T-helper 2 cell treated with Interferon-gamma antibody and Interleukin-4, amounts not matched to agents 100 ng/mL and 5 ng/mL, for 36 hours (primary cell): ENCODE data around the gene GUCY1B1. TPM values are rescaled to one million over a fixed set of nuclear protein-coding genes. Genes with fewer than 3 reads are reported as not detected.
"Not testable (repeated sequence)": the region's sequence is repeated elsewhere in the genome, so short reads cannot be mapped to it uniquely, and the experiment has no call there.

Experiments
- intact Hi-C: fragments of 100-400 bp; cut with micrococcal nuclease; formaldehyde crosslinking; loops from one replicate; pipeline ENCODE4 v1.15.1; 2023
- total RNA-seq: library from RNA; stranded (reverse); gene quantifications from 2 replicates; pipeline ENCODE4 v1.2.3, GENCODE V29; 2022

GUCY1B1 gene
- total RNA-seq, 1 donor from 2014 or later = 0.23 TPM

DNA sequence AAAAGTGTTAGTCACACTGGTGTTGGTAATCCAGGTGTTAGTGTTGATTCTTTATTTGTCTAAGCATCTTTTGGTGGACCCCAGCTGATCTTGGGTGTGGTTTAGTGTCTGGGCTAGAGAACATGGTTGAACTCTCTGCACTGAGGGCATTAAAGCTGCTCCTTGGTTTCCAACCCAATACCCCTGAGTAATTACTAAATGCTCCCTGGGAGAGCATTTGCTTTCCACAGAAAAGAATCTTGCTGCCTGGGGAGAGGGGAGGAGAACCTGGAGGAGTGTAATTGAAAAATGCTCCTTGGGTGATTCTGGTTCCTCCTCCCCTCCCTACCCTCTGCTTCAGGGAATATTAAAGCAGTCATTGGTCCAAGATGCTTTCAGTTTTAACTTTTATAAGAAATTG is 3.1 kb downstream of the GUCY1B1 start:
- intact Hi-C loops = no loop called here

DNA sequence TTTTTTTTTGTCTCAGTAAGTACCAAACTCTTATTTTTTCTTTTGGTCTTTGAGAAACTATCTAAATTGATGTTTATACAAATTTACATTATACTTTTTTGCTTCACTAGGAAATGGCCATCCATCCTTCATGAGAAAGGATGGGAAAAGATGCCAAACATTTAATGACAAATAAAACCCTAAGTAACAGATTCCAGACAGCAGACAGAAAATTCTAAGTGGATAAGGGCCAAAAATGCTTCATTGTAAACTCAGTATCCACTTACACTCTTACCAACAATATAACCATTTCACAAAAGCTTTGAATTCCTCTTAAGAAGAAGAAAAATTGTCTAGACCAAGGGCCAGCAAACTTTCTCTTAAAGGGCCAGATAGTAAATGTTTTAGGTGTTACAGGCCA is 3.5 kb downstream of the GUCY1B1 start:
- intact Hi-C loops = no loop called here

DNA sequence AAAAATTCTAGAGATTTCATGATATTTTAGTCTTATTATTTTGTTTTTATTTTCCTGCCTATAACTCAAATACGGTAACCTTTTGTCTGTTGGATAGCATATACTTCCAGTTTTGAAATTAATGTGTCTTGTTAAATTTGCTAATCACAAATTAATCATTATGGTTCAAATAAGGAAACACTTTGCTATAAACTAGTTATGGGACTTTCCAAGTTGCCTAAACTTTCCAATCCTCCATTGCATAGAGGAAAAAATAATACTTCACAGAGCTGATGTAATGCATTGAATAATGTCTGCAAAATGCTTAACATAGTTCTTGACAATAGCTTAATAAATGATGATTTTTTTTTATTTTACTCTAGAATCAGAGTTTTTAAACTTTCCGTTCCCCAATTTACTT is 4.7 kb downstream of the GUCY1B1 start:
- intact Hi-C loops = no loop called here

DNA sequence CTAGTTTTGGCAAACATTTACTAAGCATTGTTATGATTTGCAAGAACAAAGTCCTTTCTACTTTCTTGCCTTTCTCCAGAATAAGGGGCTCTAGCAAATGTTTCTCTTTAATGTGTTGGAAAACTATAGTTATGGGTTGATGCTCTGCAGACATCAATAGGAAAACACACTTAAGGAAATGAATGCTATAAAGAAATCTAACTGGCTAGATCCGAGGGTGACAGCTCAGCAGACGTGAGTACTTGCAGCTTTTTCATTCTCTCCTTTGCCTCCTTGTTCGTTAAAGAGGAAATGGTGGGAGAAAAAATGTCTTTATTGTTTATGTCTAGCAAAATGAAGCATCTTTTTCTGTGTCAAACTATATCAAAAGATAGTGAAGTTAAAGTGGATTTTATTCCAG is 6.3 kb downstream of the GUCY1B1 start:
- intact Hi-C loops = no loop called here

DNA sequence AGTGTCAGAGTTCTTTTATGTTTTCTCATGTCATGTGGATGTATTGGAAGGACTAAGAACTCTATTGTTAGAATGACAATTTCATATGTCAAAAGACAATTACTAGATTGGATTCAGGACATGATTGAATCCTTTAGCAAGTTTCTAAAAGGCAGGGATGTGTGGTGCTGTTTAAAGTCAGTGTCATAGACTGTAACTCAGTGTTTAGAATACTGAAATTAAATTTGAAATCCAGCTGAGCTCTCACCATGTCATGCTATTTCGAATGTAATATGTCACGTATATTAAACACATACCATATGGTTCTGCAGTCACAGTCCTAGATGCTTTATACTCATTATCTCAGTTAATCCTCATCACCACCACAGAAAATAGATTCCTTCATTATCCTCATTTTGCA is 7.8 kb downstream of the GUCY1B1 start:
- intact Hi-C loops = no loop called here

DNA sequence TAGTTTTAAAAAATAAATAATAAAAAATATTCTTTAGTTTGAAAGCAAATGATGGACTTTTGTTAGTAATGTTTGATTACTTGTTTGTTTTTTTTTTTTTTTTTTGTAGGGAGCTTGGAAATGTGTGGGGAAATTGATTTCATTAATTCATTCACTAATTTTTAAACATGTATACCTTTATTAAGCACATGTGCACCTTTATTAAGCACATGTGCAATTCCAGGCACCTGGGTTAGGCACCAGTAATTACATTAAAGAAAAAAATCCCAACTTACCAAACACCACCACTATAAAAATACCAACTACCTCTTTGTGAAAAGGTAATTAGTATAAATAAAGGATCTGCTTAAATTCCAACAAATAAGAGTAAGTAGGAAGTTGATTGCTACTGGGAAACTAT is 9.5 kb downstream of the GUCY1B1 start:
- intact Hi-C loops = no loop called here

DNA sequence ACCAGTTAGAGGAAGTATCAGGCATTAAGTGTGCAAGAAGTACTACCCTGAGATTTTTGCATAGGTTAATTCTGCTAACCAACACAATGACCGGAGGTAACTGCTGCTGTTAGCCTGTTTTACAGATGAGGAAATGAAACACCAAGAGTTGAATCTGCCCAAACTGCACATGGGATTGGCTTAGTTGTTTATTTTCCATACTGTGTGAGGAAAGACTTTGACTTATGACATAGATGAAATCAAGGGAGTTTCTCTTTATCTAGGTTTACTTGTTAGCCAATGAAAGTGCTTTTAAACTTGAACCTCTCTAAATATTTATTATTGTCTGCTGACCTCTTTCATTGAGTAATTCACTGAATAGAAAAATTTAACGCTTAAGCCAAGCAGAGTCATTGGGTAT is 10.3 kb downstream of the GUCY1B1 start:
- intact Hi-C loops = no loop called here

DNA sequence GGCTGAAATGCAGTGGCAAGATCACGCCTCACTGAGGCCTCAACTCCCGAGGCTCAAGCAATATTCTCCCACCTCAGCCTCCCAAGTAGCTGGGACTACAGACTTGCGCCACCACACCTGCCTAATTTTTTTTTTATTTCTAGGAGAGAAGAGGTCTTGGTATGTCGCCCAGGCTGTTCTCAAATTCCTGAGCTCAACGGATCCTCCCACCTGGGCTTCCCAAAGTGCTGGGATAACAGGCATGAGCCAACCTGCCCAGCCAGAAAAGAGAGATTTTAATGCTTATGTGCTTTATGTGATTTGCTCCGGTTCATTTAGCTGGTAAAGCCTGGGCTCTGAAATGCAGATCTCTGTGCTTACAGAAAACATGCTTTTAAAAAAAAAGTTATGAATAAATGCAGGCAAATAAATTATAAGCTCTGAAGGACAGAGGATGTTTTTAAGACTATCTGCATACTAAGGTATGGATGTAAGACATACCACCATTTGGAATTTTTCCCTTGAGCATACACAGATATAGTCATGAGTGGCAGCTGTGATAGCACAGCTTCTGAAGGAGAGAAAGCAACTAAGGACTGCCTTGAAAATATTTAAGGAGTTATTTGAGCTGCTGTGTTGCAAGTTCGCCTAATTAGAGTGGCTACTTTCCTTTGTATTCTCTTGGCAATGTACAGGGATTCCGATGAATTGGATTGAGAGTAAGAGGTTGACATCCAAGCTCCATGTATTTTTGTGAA is 13.8 kb downstream of the GUCY1B1 start:
- intact Hi-C loops = no loop called here

DNA sequence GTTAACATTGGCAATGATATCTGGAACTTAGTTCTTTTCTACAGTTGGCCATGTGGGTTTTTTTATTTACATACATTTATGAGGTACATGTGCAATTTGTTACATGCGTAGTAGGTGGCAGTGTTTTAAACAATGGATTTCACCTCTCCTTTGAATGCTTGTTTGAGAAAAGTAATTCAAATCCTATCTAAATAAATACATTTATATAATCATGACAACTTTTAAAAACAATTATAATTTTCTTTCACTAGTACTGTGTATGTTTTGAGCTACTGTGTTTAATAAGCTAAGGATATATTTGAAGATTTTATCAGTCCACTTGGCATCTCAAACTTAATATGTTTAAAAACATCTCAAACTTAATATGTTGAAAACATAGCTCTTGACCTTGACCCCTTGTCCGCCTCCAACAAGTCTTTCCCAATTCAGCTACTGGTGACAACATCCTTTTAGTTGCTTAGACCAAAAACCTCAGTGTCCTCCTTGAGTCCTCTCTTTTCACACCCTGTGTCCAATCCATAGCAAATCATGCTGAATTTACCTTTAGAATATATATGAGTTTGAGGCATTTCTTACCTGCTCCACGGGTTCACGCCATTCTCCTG is 14.5 kb downstream of the GUCY1B1 start:
- intact Hi-C loops = no loop called here

DNA sequence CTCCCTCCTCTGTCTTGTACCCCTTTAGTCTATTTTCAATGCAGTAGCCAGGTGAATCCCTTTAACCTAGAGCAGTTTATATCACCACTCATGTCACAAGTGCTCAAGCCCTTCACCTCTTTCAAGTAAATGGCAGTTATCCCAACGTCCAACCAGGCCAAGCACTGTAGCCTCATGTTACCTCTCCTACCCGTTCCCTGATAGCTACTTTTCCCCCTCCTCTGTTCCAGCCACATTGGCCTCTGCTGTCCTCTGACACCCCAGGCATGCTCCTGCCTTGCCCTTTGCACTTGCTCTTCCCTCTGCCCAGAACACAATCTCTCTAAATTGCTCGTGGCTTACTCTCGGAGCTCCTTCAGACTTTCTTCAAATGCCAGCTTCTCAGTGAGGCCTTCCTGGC is 15.2 kb downstream of the GUCY1B1 start:
- intact Hi-C loops = no loop called here

DNA sequence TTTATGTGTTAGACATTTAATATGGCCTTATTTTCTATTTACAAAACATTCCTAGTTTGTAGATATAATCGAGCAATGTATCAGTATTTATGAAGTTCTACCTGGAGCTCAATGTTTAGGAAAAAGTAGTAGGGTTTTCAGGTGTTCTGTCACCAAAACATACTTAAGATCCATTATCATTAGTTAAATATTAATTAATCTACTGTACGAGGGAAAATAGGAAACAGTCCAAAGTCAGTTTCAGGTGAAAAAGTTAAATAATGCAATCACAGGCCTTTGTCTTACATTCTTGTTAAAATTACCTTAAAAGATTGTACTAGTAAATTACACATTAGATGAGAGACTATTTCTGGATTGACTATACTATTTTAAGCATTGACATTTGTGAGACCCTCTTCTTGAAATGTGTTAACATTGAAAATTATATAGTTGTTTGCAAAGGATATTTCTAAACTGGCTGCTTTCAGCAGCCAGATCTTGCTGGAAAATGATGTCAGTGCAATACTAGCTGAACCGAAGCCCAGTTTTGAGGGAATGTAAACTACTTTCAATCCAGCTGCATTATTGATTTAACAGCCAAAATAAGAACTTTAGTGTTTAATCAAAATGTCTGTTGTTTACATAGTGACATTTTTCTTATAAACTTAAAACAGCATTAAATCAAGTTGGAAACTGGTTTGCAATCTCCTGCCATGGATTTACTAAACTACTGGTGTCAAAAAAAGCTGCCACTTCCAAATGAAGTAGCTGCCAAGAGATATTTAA is 19.3 kb downstream of the GUCY1B1 start:
- intact Hi-C loops = no loop called here

DNA sequence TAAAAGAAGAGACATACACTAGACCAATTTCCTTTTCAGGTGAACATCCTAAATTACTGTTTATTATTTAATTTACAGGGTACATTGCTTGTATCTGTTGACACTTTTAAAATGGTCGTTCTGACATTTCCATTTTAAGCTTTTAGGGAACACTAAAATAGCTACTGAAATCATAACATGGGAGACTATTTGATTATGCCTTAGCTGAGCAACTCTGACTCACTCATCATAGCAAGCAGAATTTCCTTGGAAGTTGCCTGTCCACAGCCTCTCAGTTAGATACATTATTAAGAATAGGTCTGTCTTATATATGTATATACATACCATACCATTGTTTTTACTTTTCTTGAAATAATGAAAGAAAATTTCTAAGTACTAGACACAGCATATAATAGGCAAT is 22.0 kb downstream of the GUCY1B1 start:
- intact Hi-C loops = loop anchor here (10.0 kb wide), 1 partner anchor 1226 kb away; the partner anchor contains the start of gene PLRG1

DNA sequence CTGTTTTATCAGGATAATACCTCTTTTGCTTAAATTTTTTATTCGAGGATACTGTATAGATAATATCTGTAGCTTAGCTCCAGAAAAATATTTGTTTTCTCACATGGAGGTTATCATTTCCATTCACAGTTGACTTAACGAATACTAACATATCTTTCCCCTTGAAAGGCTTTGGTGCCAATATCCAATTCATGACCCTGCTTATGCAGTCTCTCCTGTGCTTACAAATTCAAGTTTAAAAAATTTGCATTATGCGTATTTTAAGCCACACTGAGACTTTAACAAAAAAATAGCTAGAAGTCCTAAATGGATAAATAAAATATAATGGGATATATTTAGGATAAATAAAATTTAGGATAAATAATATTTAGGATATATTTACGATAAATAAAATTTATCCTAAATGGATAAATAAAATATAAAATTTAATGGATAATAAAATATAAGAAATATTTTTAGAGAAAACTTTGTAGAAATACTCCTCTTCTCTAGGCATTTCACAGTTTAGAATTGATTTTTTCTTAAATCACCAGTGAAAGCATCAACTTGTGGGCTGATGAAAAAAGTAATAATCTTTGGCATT is 22.5 kb downstream of the GUCY1B1 start:
- intact Hi-C loops = loop anchor here (10.0 kb wide), 1 partner anchor 1227 kb away; the partner anchor contains the start of gene PLRG1

DNA sequence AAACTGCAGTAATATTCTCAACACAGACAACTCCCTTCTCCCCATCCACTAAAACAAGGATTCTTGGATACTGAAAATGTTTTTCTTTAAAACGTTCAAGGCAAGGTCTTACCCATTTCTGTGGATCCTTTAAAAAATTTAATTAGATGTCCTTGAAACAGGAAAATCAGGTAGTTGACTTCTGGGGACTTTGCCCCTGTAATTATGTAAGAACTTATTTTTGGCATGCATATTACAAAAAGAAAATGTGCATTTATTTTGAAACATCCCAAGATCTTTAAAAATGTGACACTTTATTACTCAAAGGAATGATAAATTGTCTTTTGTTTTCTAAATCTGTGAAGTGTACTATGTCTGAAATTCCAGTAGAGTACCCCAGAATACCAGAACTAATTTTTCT is 25.8 kb downstream of the GUCY1B1 start:
- intact Hi-C loops = loop anchor here (10.0 kb wide), 1 partner anchor 1230 kb away; the partner anchor contains the start of gene PLRG1

DNA sequence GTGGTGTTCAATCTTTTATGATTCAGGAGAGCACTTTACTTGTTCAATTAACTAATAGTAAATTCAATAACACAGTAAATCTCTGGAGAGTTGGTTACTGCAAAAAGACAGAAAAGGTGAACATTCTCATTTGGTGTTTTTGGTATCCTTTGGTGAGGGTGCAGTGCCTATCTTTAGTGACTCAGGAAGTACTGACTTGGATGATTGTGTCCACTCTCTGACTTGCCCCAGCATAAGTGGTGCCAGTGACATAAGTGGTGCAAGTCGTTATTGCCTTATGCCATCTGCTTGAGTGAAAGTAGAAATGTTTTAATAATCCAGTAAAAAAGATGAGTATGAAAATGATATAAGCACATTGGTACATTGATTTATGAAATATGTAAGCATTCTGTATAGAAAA is 27.0 kb downstream of the GUCY1B1 start:
- intact Hi-C loops = loop anchor here (2.0 to 10.0 kb wide), 2 partner anchors 979 to 1231 kb away; partner anchors contain the start of gene PLRG1

DNA sequence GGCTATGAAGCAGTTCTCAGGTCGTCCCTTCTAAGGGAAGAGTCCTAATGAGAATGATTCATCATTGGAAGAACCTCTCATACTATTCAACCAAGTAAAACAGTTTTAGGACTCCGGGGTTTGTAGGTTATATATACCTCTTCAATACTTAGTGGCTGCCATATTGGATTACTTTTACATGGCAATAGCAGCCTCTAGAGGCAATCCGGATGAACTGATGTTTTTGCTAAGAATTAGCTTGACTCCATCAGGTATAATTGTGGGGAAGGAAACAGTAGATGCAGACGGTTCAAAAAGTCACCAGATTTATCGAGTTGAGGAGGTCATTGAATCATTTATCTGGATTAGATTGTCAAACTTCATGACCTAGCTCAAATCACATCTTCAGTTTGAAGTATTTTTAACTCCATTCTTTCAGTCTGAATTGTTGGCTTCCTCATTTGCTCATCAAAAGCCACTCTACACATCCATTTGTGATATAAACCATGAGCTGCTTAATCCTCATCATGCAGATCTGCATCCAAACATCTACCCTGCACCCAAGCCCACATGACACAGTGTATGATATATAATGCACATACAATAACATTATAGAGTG is 28.4 kb downstream of the GUCY1B1 start:
- intact Hi-C loops = loop anchor here (1.0 to 10.0 kb wide), 4 partner anchors 258 to 1232 kb away; partner anchors contain the start of gene PLRG1

DNA sequence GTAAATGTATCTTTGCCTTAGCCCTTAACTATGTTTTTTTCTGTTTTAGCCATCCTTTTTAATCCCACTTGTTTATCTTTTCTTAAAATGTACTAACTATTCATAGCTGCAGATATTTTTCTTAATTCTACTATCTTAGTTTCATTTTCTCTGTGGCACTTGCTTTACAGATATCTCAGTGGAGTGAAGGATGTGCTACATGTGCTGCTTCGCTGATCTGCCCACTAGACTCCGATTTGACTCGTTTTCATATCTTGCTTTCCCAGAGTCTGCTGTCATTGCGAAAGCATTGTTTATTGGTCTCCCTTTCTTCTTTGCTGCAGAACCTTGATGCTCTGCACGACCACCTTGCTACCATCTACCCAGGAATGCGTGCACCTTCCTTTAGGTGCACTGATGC is 30.6 kb downstream of the GUCY1B1 start:
- intact Hi-C loops = loop anchor here (10.0 kb wide), 1 partner anchor 1235 kb away; the partner anchor contains the start of gene PLRG1

DNA sequence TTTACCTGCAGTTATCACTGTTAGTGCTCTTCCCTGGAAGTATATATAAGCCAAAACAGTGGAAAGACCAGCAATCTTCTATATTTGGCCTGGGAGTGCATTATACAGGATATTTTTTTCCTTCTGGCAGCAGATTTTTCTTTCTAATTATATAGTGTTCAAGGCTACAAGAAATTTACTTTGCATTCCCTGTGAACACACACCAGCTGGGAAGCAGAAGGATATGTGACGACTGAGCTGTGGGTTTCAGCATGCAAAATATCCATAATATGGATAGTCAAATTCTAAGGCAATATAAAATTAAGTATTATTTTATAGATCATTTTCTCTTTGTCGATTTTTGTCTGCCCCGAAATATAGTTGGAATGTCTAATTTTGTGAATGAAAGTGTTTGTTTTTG is 31.2 kb downstream of the GUCY1B1 start:
- intact Hi-C loops = loop anchor here (10.0 kb wide), 1 partner anchor 1235 kb away; the partner anchor contains the start of gene PLRG1

DNA sequence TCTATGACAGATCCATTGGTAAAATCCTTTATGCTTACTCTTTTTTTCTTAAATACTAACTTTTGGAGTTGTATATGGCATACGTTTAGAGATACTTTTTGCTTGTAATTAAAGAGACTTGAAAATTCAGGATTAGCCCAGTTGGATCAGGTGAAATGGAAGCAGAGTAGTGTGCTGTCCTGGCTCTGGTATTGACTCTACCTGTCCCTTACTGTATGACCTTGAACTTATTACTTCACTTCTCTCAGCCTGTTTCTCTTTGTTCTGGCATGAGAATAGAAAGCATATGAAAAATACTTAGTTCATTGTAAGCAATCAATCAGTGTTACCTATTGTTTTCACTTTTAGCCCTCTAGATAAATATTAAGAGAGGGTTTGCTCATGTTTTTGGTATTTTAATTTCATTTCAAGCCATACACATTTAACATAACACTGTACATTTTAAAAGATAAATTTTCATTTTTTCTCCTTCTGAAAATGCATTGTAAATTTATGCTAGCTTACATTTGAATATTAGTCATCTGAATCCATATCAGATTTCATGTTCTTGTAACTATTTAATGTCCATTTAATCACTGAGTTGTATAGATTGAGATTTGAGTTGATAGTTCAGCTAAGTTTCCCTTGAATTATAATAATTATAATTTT is 35.9 kb downstream of the GUCY1B1 start:
- intact Hi-C loops = no loop called here

DNA sequence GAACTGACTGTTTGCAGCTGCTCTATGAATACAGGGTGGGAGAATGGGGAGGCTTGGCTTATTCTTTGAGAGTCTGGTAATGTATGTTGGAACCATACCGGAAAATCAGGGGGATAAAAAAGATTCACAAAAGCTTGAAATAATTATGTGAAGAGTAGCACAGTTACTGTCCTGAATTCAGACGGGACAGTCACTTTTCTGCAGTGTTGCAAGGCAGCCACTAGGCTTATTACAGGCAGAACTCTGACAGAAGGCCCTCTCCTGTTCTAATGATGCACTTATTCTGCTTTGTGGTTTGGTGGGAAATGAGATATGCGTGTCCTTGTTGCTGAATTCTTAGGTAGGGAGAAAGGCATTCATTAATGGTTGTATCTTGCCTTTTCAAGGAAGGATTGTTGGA is 37.2 kb downstream of the GUCY1B1 start:
- intact Hi-C loops = no loop called here

DNA sequence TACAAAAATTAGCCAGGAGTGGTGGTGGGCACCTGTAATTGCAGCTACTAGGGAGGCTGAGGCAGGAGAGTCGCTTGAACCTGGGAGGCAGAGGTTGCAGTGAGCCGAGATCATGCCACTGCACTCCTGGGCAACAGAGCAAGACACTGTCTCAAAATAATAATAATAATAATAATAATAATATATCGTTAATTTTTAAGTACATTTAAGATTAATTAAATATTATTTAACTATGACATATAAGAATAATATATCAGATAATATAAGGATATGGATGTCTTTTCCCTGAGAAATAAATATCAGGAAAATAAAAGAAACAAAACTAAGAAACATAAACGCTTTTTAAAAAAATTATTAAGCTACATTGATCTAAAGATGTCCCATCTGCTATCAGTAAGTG is 38.8 kb downstream of the GUCY1B1 start:
- intact Hi-C loops = not testable (repeated sequence)
